Middle frontal gyrus (tissue), 1 donor: Measurements from ENCODE around the gene APOF.
"Not testable (repeated sequence)": the region's sequence is repeated elsewhere in the genome, so short reads cannot be mapped to it uniquely, and the experiment has no call there.

Experiments used
- DNase-seq: peaks from one replicate; pipeline ENCODE4 v3.0.0-alpha.2; 2015; ENCODE audit warnings: low spot score; ENCODE audit errors: extremely low spot score

Gene APOF

GRCh38 chr12:56374726-56375597, 12.3 kb upstream of the APOF start:
- DNase-seq = no peak

- DNase-seq = no peak
Measured at GRCh38 chr12:56373515-56373914, 10.9 kb upstream of the APOF start.

GRCh38 chr12:56366948-56367347, 4.3 kb upstream of the APOF start:
- DNase-seq = no peak

- no peak for DNase-seq
Measured at GRCh38 chr12:56361487-56362129, 1.0 kb downstream of the APOF start.

GRCh38 chr12:56359851-56360767, 2.5 kb downstream of the APOF start, which contains the start of gene STAT2:
Gene STAT2, minus strand, starts transcription at chr12:56360107. Its CDS starts 3,536 bp downstream, at chr12:56356571.
- peak; percentile 98 for DNase-seq

- DNase-seq = no peak
Measured at GRCh38 chr12:56358836-56359532, 3.7 kb downstream of the APOF start.

GRCh38 chr12:56351325-56351724, 11.3 kb downstream of the APOF start:
- DNase-seq = no peak

- DNase-seq = no peak
Measured at GRCh38 chr12:56350662-56351061, 12.0 kb downstream of the APOF start.

- DNase-seq = no peak
Measured at GRCh38 chr12:56348776-56349175, 13.9 kb downstream of the APOF start.

- not testable (repeated sequence) for DNase-seq
Measured at GRCh38 chr12:56347255-56347654, 15.4 kb downstream of the APOF start.

GRCh38 chr12:56346675-56347074, 16.0 kb downstream of the APOF start:
- DNase-seq = no peak

- not testable (repeated sequence) for DNase-seq
Measured at GRCh38 chr12:56342290-56342689, 20.4 kb downstream of the APOF start.

- DNase-seq = no peak
Measured at GRCh38 chr12:56341616-56342015, 21.0 kb downstream of the APOF start.

GRCh38 chr12:56339158-56339422, 23.6 kb downstream of the APOF start:
- DNase-seq = no peak

GRCh38 chr12:56338308-56339157, 24.1 kb downstream of the APOF start, which contains the start of gene IL23A:
Gene IL23A, plus strand, starts transcription at chr12:56338884. Its CDS starts 161 bp downstream, at chr12:56339045.
- no peak for DNase-seq

- DNase-seq = no peak
Measured at GRCh38 chr12:56337753-56338251, 24.9 kb downstream of the APOF start.

GRCh38 chr12:56336361-56337167, 26.1 kb downstream of the APOF start:
- DNase-seq = no peak

GRCh38 chr12:56335527-56335926, 27.1 kb downstream of the APOF start:
- DNase-seq = not testable (repeated sequence)

GRCh38 chr12:56334490-56334793, 28.2 kb downstream of the APOF start:
- DNase-seq = no peak
